HG03432 (cell line): ENCODE data around the gene PRLHR.

Source experiments
- ATAC-seq: cut with Tn5 transposase; IDR thresholded peaks from one replicate; pipeline ENCODE4 v1.9.1; 2021; ENCODE audit warnings: mild to moderate bottlenecking, moderate library complexity; ENCODE audit not compliant: unreplicated experiment

Gene PRLHR

DNA sequence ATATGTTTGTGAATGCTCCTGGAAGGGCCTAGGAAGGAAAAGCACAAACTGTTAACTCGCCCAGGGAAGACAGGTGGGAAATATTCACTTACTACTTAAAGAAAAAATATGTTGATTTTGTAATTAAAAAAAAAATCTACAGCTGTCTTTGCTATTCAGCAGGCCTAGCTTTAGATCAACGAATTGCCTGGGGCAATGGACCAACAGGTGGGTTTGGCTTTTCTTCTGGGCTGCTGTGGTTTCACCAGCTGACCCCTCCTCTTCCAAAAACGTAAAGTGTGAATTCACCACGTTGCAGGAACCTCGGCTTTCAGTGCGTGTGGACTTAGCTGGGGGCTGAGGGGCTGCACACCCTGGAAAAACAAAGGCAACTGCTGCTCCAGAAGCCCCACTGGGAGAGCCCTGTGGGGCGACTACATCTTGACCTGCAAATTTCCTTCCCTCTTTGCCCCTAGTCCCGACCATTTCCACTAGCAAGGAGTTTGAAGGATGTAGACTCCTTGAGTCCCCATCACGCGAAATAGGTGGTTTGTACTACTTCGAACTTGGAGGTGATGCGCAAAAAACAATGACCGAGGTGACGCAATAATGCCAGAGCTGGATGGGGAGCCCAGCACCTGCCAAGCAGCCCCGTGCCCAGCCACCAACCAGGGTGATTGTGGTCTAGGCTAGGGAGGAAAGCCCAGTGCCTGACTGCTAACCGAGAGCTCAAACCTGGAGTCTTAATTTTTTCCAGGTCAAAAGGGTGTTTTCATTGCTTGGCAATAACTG, 7.4 kb downstream of the PRLHR start:
- no peak for ATAC-seq

DNA sequence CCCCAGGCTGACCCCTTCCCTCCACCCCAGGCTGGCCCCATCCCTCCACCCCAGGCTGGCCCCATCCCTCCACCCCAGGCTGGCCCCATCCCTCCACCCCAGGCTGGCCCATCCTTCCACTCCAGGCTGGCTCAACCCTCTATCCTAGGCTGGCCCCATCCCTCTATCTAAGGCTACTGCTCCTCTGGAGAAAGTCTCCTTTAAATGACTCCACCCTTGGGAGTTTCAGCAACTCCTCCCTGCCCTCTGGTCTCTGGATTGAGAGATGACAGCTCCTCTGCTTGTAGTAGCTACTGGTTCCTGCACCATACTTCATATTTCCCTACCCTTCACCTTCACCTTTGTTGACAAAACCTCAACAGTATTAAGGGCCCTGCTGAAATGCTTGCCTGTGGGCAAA, 8.5 kb downstream of the PRLHR start:
- ATAC-seq, result no peak

DNA sequence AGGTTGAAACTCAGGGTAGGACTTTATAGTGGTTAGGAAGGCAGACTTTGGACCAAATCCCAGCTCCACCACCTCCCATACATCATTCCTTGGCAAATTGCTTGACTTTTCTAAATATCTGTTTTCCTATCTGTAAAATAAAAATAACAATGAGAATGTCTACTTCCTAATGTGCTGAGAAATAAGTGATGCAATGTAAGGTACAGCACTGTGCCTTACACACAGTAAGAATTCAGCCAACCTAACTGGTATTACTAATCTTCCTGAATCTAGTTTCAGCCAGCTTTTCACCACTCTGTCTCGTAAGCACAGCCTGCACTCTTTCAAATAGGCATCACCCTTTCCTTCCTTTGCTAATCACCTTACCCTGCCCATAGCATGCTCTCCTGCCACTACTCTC, 9.7 kb downstream of the PRLHR start:
- ATAC-seq, result no peak

- no peak for ATAC-seq
These were observed 10.2 kb downstream of the PRLHR start for GRCh38 chr10:118585234-118585633.

DNA sequence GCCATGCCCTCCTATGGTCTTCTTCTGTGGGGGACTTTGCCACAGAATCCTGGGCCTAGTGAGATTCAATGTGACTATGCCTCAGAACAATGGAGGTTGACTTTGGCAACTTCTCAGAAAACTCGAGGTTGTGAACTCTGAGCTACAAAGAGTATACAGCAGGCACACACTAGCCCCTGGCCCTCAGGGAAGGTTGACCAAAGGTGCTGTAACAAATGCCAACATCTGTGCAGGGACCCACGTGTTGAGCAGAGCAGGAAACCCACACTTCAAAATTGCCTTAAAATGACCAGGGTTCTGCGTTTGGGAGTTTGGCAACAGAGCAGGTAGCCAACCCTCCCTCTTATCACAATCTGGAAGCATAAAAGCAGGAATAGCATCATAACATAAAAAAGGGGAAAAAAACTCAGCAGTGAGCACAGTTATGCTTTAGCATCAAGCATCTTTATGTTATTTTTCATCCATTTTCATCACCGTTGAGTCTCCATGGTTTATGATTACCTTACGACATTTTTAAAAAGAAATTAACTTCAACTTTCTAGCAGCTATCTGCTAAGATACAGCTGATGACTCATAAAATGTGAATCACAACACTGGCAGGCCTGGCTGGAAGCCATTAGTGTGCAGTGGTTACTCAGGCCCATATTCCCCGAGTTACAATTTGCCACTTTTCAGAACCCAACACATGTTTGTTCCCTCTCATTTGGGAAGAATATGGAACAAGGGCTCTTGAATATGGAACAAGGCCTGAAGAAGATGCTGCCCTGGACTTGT, 11.1 kb downstream of the PRLHR start:
- no peak for ATAC-seq

GRCh38 chr10:118583611-118584010, 11.8 kb downstream of the PRLHR start:
- ATAC-seq, result no peak

DNA sequence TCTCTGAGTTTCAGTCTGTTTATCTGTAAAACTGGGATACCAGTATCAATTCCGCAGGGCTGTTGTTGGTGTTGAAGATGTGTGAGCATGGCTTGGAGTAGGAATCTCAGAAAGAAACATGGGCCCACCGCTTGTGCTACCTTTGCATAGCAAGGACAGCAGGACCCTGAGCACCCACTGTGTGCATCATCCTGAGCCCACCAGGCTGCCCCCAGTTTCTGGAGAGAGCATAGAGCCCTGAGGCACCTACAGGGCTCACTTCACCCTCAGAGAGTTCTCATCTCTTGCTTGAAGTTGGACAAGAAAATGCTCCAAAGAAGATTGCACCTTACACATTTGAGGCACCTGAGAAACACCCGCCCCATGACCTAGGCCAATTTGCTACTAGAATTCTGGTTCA, 12.9 kb downstream of the PRLHR start:
- ATAC-seq, result no peak

DNA sequence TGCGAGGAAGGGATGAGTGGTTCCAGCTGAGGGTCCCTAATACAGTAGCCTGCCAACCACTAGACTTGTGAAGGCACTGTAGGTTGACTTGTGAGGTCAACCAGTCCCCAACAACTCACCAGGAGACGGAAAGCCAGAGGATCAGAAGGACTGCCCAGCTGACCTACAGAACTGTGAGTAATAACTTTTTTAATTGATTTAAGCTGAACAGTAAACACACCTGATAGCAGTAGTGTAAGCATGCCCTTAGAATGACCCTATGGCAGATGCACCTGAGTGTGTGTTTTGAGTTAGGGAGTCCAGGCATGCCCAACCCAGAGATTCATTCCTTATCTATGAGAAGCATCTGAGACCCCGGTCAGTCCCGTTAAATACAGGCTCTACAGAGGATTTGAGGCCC, 14.1 kb downstream of the PRLHR start:
- no peak for ATAC-seq

DNA sequence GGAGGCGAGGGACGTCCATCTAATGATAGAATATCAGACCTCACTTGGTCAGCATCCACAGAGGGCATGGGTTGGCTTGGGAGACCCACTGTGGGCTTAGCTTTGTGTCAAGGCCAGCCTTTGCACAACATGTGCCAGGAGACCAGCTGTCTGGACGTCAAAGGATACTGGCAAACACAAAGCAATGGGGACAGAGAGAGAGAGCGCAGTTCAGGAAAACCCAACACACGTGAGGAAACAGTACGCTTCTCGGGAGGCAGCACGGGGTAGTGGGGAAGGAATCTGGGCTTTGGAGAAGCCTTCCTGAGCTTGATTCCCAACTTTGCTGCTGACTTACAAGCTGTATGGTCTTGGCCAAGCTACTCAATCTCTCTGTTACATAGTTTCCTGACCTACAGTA, 14.7 kb downstream of the PRLHR start:
- ATAC-seq, result no peak

- ATAC-seq, result no peak
These were observed 21.9 kb downstream of the PRLHR start for GRCh38 chr10:118573512-118573911.

DNA sequence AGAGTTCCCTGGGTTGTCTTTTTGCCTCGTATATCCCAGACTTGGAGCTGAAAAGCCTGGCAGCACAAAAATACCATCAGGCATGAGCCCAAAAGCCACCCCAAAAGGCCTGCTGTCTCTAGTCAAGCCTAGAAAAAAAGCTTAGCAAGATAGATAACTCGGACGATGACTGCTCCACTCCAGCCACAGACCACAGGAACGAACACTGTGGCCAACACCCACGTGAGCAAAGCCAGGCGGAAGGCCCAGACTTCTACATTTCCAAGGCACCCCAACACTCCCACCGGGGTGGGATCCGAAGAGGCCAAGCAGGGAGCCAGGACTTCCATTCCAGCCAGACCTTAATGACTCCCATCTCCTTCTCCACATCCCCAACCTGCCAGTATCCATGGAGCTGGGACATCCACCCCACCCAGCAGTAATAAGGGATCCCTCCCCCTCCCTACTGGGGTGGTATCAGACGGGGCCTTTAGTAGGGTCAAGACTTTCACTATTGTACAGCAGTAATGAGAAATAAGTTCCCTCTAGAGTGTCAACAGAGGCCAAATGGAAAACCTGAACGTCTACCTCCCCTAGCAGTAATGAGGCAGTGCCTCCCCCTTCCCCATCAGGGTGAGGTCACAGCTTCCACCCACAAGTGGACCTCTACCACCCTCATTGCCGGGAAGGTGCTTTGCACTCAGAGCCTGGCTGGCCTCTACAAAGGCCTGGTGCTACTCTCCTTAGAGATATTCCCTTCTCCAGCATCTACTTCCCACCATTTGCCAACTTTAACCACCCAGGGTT, 23.0 kb downstream of the PRLHR start:
- ATAC-seq, result no peak

GRCh38 chr10:118571123-118571522, 24.3 kb downstream of the PRLHR start:
- ATAC-seq, result no peak

DNA sequence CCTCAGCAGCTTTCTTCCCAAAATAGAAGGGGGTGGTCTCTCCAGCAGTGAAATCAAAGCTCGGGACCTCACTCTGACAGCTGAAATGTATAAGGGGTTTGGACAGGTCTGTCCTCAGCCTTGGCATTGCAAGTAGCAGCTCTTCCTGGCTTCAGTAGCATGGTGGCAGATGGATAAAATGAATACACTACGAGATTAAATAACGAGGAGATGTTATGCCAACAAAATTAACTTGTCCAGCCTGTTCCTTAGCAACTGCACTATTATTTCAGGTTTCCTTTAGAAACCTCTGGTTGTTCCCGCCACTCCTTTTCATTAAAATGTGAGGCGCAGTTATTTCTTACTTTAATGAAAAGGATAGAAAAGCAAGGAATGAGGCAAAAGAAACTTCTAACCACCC, 24.9 kb downstream of the PRLHR start:
- ATAC-seq, result no peak

DNA sequence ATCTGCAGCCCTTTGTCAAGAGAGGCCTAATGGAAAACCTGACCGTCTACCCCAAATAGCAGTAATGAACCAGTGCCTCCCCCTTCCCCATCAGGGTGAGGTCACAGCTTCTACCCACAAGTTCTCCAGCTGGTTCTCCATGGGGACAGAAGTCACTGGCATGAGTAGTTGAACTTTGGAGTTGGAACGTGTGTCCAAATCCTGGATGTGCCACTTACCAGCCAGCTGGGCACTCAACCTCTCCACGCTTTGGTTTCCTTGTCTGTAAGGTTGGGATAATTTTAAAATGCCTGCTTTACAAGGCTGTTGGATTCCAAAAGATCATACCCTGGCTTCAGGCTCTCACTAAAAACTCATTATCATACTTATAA, 25.6 kb downstream of the PRLHR start:
- no peak for ATAC-seq

- ATAC-seq, result no peak
These were observed 26.1 kb downstream of the PRLHR start for GRCh38 chr10:118569241-118569881.

- no peak for ATAC-seq
These were observed 27.1 kb downstream of the PRLHR start for GRCh38 chr10:118568327-118568848.

- ATAC-seq, result no peak
These were observed 27.7 kb downstream of the PRLHR start for GRCh38 chr10:118567701-118568248.

DNA sequence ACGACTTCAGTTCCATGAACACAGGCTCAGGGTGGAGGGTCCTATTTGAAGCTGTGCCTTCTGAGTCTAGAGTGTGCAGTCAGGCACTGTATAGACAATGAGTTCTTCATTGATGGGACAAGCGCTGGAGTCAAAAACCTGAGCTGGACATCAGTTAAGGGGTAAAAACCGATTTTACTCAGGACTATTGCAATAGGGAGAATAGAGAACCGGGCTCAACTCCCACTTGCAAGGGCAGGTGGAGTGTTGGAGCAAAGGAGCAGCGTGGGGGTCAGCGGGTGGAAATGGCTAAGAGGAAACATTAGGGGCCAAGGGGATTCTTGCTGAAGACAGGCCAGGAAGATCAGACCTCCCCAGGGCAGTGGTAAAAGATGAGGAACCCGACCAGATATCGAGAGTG, 28.5 kb downstream of the PRLHR start:
- ATAC-seq, result no peak

GRCh38 chr10:118565301-118566075, 30.0 kb downstream of the PRLHR start:
- no peak for ATAC-seq

GRCh38 chr10:118564652-118565051, 30.8 kb downstream of the PRLHR start:
- no peak for ATAC-seq
